NB4 (cell line): Measurements from ENCODE around the gene KRI1.

Source experiments
- DNase-seq: peaks from one replicate; pipeline ENCODE4 v3.0.0; 2010; ENCODE audit warnings: low read depth
- H3K4me3 ChIP-seq: one replicate; pipeline ENCODE4 v1.5.1; 2011; ENCODE audit warnings: mild to moderate bottlenecking, low read depth, low read length, moderate library complexity
- CTCF ChIP-seq: IDR thresholded peaks from one replicate; pipeline ENCODE4 v1.5.1; 2012; ENCODE audit warnings: low read depth, low read length
- MAX ChIP-seq: IDR thresholded peaks from 2 replicates; pipeline ENCODE4 v1.6.1; 2011; ENCODE audit warnings: low read depth, low read length
- MYC ChIP-seq: IDR thresholded peaks from 2 replicates; pipeline ENCODE4 v1.6.1; 2011; ENCODE audit warnings: low read depth, low read length
- POLR2A ChIP-seq: IDR thresholded peaks from 2 replicates; pipeline ENCODE4 v1.6.1; 2011; ENCODE audit warnings: mild to moderate bottlenecking; ENCODE audit not compliant: insufficient read length; ENCODE audit errors: extremely low read depth

Gene KRI1

GRCh38 chr19:10514211-10515145, 51.3 kb downstream of the KRI1 start:
- no peak overlapping the region for H3K4me3 ChIP-seq
- no peak for TF ChIP-seq MAX
- no peak for TF ChIP-seq CTCF
- TF ChIP-seq MYC, result no peak
- TF ChIP-seq POLR2A, result no peak
- DNase-seq, result no peak

- DNase-seq, result no peak
- no peak for TF ChIP-seq CTCF
- no peak for TF ChIP-seq POLR2A
- TF ChIP-seq MYC, result no peak
- no peak for TF ChIP-seq MAX
- no peak overlapping the region for H3K4me3 ChIP-seq
These were observed 52.6 kb downstream of the KRI1 start for GRCh38 chr19:10513223-10513622.

- DNase-seq, result peak; percentile 67
- no peak overlapping the region for H3K4me3 ChIP-seq
- TF ChIP-seq MAX, result no peak
- peak; percentile 100 for TF ChIP-seq CTCF
- TF ChIP-seq POLR2A, result no peak
- no peak for TF ChIP-seq MYC
These were observed 55.5 kb downstream of the KRI1 start for GRCh38 chr19:10510301-10510802.

GRCh38 chr19:10508707-10509106, 57.1 kb downstream of the KRI1 start:
- TF ChIP-seq MYC (no peak), MAX (no peak), POLR2A (no peak), CTCF (no peak)
- DNase-seq, result no peak
- no peak overlapping the region for H3K4me3 ChIP-seq

- TF ChIP-seq MAX (no peak), MYC (no peak), CTCF (no peak), POLR2A (no peak)
- no peak overlapping the region for H3K4me3 ChIP-seq
- no peak for DNase-seq
These were observed 57.8 kb downstream of the KRI1 start for GRCh38 chr19:10508036-10508435.
